Activated T-cell treated with anti-CD3 and anti-CD28 coated beads, Interleukin-2, amount 50 U/mL, for 4 hours (primary cell): ENCODE results near the gene F12. TPM values are rescaled to one million over a fixed set of nuclear protein-coding genes. Genes with fewer than 3 reads are reported as not detected.

Experiments used
- ATAC-seq, 2 donors: fragments of 200-7000 bp; cut with Tn5 transposase; one replicate each; pipeline ENCODE4 v1.10.0; 2021
- DNase-seq: peaks from one replicate; pipeline ENCODE4 v3.0.0-alpha.2; 2020
- H3K27me3 Mint-ChIP-seq: one replicate; pipeline ENCODE4 v1.8.0; 2021; ENCODE audit warnings: low read depth, mixed read lengths
- H3K36me3 Mint-ChIP-seq: one replicate; pipeline ENCODE4 v1.8.0; 2022; ENCODE audit warnings: mixed read lengths; ENCODE audit not compliant: insufficient read depth
- H3K4me1 Mint-ChIP-seq: one replicate; pipeline ENCODE4 v1.8.0; 2021; ENCODE audit warnings: low read depth, mixed read lengths
- H3K4me3 Mint-ChIP-seq: one replicate; pipeline ENCODE4 v1.8.0; 2021; ENCODE audit warnings: mild to moderate bottlenecking, moderate library complexity, mixed read lengths
- H3K9me3 Mint-ChIP-seq: one replicate; pipeline ENCODE4 v1.8.0; 2021; ENCODE audit warnings: mixed read lengths
- total RNA-seq, 3 donors: library from RNA; stranded (reverse); gene quantifications; one replicate each; pipeline ENCODE4 v1.2.1, GENCODE V29; 2021

Gene F12
- total RNA-seq, 3 donors from 2014 or later, result 1.7 to 5.7 (median 3.1) TPM

GRCh38 chr5:177440990-177441780, 31.8 kb upstream of the F12 start:
- ATAC-seq (no peak), DNase-seq (no peak)
- peaks cover 68% of the 10 kb centered on the region for H3K4me1 Mint-ChIP-seq
- no peaks in the 10 kb centered on the region for H3K27me3 Mint-ChIP-seq
- H3K9me3 Mint-ChIP-seq, result no peaks in the 10 kb centered on the region
- H3K4me3 Mint-ChIP-seq, result no peak overlapping the region
- peaks cover 31% of the 10 kb centered on the region for H3K36me3 Mint-ChIP-seq

- Mint-ChIP-seq H3K27me3 (no peaks in the 10 kb centered on the region), H3K4me3 (peak overlapping the region; percentile 38), H3K36me3 (peaks cover 31% of the 10 kb centered on the region), H3K4me1 (peaks cover 64% of the 10 kb centered on the region), H3K9me3 (no peaks in the 10 kb centered on the region)
- peak; percentile 81 to 82 for ATAC-seq
- DNase-seq, result peak; percentile 50
Observed at GRCh38 chr5:177440211-177440989, 31.0 kb upstream of the F12 start.

GRCh38 chr5:177439518-177440053, 30.2 kb upstream of the F12 start:
- peaks cover 32% of the 10 kb centered on the region for H3K36me3 Mint-ChIP-seq
- ATAC-seq (no peak), DNase-seq (no peak)
- no peaks in the 10 kb centered on the region for H3K9me3 Mint-ChIP-seq
- no peak overlapping the region for H3K4me3 Mint-ChIP-seq
- H3K27me3 Mint-ChIP-seq, result no peaks in the 10 kb centered on the region
- H3K4me1 Mint-ChIP-seq, result peaks cover 62% of the 10 kb centered on the region

- H3K4me3 Mint-ChIP-seq, result no peak overlapping the region
- peaks cover 40% of the 10 kb centered on the region for H3K36me3 Mint-ChIP-seq
- no peaks in the 10 kb centered on the region for H3K27me3 Mint-ChIP-seq
- no peak for DNase-seq
- peaks cover 62% of the 10 kb centered on the region for H3K4me1 Mint-ChIP-seq
- no peak for ATAC-seq
- H3K9me3 Mint-ChIP-seq, result no peaks in the 10 kb centered on the region
Observed at GRCh38 chr5:177438468-177438867, 29.1 kb upstream of the F12 start.

- Mint-ChIP-seq H3K4me3 (no peak overlapping the region), H3K9me3 (no peaks in the 10 kb centered on the region), H3K36me3 (peaks cover 40% of the 10 kb centered on the region), H3K27me3 (no peaks in the 10 kb centered on the region), H3K4me1 (peaks cover 69% of the 10 kb centered on the region)
- no peak for ATAC-seq
- DNase-seq, result no peak
Observed at GRCh38 chr5:177437623-177438022, 28.3 kb upstream of the F12 start.

GRCh38 chr5:177435847-177436536, 26.6 kb upstream of the F12 start:
- DNase-seq, result no peak
- H3K4me1 Mint-ChIP-seq, result peaks cover 75% of the 10 kb centered on the region
- no peaks in the 10 kb centered on the region for H3K9me3 Mint-ChIP-seq
- no peak overlapping the region for H3K4me3 Mint-ChIP-seq
- no peak for ATAC-seq
- H3K27me3 Mint-ChIP-seq, result no peaks in the 10 kb centered on the region
- H3K36me3 Mint-ChIP-seq, result peaks cover 34% of the 10 kb centered on the region

- no peaks in the 10 kb centered on the region for H3K9me3 Mint-ChIP-seq
- ATAC-seq (no peak), DNase-seq (no peak)
- no peaks in the 10 kb centered on the region for H3K27me3 Mint-ChIP-seq
- H3K4me1 Mint-ChIP-seq, result peaks cover 78% of the 10 kb centered on the region
- H3K36me3 Mint-ChIP-seq, result peaks cover 38% of the 10 kb centered on the region
- H3K4me3 Mint-ChIP-seq, result no peak overlapping the region
Observed at GRCh38 chr5:177434942-177435738, 25.8 kb upstream of the F12 start.

- Mint-ChIP-seq H3K9me3 (no peaks in the 10 kb centered on the region), H3K4me1 (peaks cover 78% of the 10 kb centered on the region), H3K36me3 (peaks cover 32% of the 10 kb centered on the region), H3K27me3 (no peaks in the 10 kb centered on the region), H3K4me3 (peak overlapping the region; percentile 59)
- DNase-seq, result peak; percentile 51
- peak; percentile 68 to 73 for ATAC-seq
Observed at GRCh38 chr5:177434437-177434836, 25.1 kb upstream of the F12 start.

- DNase-seq, result no peak
- H3K36me3 Mint-ChIP-seq, result peaks cover 35% of the 10 kb centered on the region
- peaks cover 82% of the 10 kb centered on the region for H3K4me1 Mint-ChIP-seq
- H3K27me3 Mint-ChIP-seq, result no peaks in the 10 kb centered on the region
- H3K4me3 Mint-ChIP-seq, result no peak overlapping the region
- no peaks in the 10 kb centered on the region for H3K9me3 Mint-ChIP-seq
- ATAC-seq, result no peak
Observed at GRCh38 chr5:177433658-177434217, 24.4 kb upstream of the F12 start.

- no peak for DNase-seq
- peak overlapping the region; percentile 55 for H3K4me3 Mint-ChIP-seq
- peaks cover 28% of the 10 kb centered on the region for H3K36me3 Mint-ChIP-seq
Observed at GRCh38 chr5:177432839-177433657, 23.7 kb upstream of the F12 start.

GRCh38 chr5:177432143-177432838, 22.9 kb upstream of the F12 start:
- peak overlapping the region; percentile 87 for H3K4me3 Mint-ChIP-seq
- ATAC-seq, result peak; percentile 9 to 15
- peaks cover 22% of the 10 kb centered on the region for H3K36me3 Mint-ChIP-seq
- H3K9me3 Mint-ChIP-seq, result no peaks in the 10 kb centered on the region
- peak; percentile 37 for DNase-seq
- peaks cover 80% of the 10 kb centered on the region for H3K4me1 Mint-ChIP-seq
- H3K27me3 Mint-ChIP-seq, result no peaks in the 10 kb centered on the region

More at GRCh38 chr5:177432839-177433657, 23.7 kb upstream of the F12 start:
- H3K9me3 Mint-ChIP-seq, result no peaks in the 10 kb centered on the region
- H3K4me1 Mint-ChIP-seq, result peaks cover 81% of the 10 kb centered on the region
- H3K27me3 Mint-ChIP-seq, result no peaks in the 10 kb centered on the region
- ATAC-seq, result no peak
